NAMALWA (cell line): ENCODE measurements around the gene MED13L.

Experiments used
- DNase-seq: peaks from one replicate; pipeline ENCODE4 v3.0.0-alpha.2; 2015; ENCODE audit warnings: low spot score

The MED13L gene

DNA sequence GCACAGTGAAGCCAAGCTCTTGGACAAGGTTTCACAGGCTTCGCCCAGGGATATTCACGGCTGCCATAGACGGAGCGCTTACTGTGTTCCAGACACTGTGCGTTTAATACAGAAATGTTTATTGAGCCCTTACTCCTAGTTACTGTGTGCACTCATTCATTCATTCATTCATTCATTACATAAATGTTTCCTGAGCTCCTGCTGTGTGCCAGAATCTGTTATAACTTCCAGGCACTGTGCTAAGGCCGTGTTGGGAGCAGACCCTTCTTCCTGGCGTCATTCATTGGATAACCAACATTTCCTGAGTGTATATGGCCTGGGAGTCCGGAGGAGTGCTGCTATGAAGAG, 760 bp upstream of the MED13L start:
- no peak for DNase-seq

DNA sequence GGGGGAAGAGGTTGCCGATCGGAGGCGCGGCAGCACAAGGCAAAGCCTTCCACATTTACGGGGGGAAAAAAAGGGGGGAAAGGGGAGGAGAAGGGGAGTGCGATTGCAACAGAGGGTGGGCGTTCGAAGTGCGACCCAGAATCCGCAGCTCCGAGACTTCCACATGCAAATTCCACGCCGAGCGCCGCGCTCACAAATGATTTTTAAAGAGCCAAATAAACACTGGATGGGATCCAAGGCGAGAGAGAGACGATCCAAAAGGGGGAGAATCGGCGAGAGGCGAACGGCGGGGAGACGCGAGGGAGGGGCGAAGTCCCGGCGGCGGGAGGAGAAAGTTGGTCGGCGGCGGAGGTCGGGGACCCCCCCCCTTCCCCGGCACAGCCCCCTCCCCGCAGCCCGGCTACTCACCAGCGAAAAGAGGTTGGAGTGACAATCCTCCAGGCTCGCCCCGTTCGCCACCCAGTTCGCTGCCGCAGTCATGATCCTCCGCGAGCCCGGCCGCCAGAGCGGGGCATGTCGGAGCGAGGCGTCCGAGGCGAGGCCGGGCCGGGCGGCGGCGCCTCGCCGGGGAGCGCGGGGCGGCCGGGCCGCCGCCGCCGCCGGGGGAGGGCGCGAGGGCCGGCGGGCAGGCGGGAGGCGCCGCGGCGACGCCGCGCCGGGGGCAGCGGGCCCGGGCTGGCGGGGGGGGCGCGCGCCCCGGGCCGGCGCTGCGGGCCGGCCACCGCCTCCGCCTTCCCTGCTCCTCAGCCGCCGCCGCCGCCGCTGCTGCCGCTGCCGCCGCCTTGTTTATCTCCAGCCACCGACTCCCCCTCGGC, 634 bp downstream of the MED13L start:
- DNase-seq: peak; percentile 73

DNA sequence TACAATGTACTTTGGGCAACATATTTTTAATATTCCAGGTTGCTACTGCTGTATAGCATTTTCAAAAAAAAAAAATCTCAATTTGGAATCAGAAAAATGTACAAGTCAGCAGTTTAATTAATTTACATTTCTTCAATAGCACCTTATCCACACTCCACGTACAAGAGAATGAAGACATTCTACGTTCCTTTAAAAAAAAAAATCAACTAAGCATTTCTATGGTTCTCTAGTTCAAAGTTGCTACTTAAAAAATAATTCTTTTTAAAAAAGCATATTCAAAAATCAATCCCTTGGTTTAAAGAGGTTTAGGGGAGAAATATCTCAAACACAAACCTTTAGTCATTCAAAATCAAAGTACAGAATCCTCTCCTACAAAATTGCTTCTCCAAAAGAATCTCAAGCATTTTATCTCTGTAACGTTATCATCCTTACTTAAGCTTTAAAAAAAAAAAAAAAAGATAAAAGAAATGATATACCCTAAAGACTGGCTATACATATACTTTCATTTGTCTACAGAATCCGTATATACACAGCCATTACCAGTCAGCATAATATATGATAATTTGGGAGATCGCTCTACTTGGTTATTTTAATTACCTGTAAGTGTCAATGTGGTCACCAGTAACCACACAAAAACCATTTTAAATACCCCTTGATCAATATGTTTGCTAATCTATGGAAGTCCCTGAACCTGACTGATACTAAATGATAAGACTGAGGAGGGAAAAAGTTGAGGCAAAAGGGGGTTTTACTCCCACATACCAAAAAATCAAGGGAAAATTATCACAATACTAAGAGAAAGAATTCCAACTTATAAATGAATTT, 2.7 kb downstream of the MED13L start:
- no peak for DNase-seq

DNA sequence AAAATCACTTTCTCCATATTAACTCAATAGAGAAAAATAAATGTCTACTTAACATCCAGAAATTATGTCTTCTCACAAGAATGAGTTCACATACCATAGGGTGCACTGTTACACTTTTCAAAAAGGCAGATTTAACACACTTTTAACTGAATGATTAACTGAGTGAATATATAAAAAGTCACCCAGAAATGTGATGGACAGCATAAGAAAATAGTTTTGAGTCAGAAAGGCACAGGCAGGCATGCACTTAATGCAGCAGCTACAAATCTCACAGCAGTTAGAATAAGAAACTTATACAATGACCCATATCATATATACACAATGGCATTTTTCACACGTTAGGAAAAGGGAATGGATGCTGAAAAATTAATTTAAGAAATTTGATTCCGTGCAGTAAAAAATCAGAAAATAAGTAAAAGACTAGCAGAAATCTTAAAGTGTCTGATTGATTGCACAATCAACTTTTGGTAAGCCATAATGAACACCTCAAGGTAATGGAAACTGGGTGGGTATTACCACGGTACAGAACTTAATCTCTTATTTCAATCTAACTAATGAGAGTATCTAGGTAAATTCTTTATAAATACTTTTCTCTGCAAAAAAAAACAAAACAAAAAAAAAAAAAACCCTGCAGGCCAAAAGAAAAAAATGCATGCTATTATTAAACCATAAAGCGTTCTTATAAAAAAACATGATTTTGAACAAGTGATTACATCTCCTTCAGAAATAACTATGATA, 3.5 kb downstream of the MED13L start:
- no peak for DNase-seq

DNA sequence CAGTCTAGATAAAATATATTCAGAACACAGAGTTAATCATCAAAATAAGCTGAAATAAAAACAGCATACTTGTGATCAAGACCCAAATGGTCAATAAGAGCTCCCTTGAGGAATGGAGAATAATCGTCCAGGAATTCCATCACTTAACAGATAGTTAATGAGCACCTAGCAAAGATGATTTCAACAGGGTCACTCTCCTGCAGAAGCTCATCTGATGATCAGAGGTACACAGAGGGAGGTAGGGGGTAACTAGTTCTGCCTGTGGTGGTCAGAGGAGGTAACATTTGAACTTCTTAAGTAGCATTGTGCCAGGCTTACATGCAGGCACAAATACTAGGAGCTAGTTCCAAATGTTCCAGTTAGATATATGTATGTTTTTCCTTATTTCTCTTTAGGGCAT, 9.5 kb downstream of the MED13L start:
- DNase-seq: no peak

DNA sequence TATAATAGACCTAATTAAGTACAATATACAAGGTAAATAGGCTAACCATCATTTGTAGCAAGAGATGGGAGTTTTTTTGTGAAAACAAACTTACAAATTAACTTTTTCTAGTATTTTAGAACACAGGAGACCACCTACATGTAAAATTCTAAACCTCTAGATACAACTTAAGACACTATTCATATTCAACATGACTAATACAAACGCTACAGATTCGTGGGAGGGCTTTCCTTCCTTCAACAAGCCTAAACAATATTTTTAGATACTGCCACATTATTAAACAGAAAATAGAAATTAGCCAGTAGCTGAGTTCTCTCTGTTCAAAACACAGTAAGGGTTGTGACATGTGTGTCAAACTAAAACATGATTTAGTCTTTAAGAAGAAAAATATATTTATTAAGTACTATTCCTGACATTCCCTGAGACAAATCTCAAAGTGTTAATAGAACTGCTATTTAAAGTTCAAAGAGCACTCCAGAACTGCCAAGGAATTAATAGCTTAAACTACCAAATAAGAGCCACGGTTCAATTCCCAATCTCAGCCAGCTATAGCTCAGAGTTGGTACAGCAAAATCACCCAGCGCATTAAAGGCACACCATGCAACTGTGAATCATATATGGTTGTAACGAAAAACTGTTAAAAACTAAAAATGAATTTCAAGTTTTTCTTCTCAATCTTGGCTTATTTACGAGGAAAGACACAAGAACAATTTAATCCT, 10.7 kb downstream of the MED13L start:
- DNase-seq: no peak

DNA sequence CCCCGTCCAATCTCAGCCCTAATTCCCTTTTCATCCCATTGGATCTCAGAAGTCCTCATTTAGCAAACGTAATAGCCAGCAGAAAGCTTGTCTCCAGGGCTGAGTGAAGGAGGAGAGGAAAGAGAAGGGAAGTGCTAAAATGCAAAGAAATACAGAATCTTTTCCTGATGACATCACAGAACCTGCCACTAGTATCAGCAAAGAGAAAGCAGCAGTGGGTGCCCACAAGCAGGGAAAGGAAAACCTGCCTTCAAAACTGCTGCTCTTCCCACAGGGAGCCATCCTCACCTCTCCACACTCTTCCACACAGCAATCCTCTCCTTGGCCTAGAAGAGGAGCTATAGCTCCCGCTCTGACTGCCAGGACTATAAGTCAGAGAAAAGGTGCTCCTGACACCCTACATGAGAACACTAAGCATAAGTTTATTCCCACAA, 11.3 kb downstream of the MED13L start:
- DNase-seq: no peak

DNA sequence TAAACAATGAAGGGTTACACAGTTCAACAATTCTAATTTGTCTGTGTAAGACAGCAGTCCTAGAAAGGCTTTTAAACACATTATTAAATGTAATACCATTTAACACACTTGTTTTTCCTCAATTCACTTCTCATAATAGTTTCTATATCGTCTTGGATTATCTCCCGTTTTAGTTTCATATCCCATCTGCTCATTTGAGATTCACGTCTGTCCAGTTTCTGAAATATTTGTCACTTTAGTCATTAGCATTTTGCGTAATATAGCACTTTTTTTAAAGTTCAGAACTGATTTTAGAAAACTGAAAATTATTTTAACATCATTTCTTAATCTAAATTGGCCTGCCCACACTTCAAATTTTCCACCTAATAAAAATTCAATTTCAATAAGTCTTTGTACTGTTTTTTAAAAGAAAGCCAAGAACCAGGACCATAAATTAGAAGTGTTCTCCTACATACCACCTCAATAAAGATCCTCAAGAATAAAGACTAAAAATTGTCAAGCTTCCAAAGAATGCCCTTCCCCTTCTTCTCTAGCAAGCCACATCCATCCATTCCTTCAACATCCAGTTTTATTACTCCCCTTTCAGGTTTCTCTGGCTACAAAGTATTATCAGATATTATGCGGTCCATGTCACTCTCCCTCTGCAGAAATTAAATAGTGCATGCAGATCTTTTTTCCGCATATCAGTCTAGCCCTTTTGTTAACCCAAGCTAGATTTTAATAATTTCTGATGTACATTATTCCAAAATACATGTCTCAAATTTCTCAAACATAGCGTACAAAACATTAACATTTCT, 11.9 kb downstream of the MED13L start:
- DNase-seq: no peak

DNA sequence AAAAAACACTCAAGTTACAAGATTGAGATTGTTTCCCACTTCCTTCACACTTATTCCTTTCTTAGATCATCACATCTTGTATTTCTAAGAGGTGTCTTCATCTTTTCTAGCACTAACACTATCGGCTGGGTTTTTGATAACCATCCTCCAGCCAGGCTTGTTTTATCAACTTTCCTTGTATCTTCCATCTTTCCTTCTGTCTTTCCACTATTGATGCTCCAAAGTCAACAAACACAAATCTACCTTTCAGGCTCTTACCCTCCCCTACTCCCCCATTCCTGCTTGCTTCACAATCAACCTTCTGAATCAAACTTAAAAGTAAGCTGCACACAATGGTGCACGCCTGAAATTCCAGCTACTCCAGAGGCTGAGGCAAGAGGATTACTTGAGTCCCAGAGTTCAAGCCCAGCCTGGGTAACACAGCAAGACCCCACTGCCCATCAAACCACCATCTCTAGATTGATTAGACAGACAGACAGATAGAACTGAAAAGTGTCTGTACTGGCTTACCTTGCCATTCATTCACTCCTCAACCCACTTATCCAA, 12.9 kb downstream of the MED13L start:
- no peak for DNase-seq

DNA sequence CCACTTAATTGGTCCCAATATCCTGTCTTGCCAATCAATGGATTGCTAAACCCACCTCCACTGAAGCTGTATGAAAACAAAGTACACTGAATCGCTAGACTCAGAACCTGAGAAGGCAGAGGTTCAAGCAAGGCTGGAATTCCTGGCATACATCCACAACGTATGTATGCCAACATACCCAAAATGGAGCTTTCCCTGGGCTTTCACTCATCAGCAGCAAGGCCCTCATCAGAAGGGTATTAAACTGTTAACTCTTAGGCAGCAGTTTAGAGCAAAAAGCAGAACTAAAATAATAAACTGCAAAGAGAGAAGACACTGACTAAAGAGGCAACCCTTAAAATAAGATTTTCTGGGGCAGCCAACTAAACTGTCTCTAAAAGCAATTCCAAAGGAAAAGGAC, 13.6 kb downstream of the MED13L start:
- DNase-seq: no peak

DNA sequence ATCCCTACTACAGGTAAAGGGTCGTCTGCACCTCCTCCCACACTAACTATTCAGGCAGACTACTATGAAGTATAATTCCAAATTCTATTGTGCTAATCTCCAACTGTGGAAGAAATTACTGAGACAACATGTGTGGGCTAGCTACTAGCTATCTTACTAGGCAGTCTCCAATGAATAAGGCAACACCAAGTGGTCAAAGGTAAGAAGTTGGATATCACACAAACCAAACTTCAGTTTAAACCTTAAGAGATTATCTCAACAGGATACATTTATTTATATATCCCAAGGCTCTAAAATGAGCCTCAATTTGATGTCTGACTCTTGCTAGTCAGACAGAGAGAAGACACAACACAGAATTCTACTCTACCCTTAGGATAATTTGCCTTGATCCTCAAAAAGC, 14.1 kb downstream of the MED13L start:
- DNase-seq: no peak

DNA sequence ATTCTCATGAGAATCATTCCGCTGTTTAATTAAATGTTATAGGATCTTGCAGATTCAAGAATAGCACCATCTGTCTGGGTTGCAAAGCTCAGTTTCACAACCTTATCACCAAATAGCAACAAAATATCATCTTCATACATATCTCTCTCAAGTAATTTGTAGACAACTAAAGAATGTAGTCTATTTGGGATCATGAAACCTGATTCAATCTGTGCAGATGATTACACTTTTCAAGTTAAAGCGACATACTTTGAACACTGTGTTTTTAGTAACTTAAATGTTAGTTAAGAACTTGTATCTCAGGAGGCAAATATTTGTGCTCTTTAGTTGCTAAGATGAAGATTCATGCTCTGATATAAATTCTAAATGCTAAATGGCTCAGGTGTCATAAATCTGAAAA, 14.8 kb downstream of the MED13L start:
- no peak for DNase-seq

DNA sequence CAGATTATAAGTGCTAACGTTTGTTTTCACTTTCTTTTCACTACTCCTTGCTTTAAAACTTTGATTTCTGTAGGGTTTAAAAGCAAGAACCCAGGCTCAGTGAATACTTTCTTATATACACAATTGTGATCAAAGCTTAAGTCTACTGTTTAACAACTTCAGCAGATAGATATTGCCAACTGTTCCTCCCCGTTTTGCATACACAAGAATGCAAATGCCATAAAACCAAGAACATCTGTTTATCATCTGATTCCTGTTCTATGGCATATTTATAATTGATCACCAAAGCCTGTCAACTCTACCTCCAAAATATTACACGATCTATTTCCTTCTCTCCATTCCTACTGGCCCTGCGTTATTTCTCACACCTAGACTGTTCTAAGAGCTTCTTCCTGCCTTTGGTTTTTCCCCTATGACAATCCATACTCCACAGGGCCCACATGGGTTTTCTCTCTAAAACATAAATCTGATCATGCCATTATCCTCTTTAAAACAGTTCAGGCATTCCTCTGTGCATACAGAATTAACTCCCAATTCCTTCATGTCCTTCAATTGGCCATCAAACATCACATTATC, 15.9 kb downstream of the MED13L start:
- no peak for DNase-seq

DNA sequence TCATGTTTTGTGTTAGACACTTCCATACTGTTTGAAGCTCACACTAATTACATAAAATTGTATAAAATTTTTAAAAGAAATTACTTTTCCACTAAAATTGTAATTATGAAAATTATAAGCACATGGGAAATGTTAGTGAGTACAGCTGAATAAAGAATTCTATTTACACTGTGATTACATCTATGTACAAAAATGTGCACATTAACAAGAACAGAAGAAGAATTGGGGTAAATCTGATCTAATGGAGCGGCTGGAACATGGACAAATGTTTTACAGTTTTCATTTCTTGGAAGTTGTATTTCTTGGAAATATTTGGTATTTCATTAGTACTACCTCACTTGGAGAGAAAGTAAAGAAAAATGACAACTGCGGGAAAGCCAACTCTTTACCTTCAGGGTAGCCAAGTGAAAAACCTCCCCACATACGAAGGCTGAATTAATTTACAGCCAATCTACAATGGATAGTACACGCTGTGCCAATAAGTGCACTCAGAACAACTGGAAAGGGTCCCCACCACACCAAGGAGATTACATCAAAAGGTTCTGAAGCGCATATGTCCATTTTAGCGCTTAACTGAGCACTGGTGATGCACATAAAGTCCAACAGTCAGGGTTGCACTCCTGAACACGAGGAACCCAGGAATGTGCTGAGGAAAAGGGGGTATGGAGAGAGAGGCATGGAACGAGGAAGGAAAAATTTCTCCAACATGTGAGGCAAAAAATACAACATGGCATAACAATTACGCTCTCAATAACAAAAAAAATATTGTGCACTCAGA, 17.5 kb downstream of the MED13L start:
- no peak for DNase-seq

DNA sequence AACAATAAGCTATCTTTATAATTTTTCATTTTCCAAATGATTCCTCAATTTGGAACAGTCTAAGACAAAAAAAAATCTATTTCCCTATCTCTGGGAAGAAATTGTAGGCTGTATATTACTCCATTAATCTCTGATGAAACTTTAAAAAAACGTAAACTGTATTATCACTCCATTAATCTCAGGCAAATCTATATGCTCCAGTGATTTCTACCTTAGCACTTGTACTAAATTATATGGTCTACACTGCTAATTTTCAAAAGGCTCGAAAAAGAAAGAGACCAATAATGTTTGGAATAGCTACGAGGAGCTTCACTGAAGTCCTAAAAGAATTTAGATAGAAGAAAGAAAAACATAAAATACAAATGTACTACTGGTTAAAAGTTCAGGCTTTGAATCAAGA, 19.7 kb downstream of the MED13L start:
- no peak for DNase-seq

DNA sequence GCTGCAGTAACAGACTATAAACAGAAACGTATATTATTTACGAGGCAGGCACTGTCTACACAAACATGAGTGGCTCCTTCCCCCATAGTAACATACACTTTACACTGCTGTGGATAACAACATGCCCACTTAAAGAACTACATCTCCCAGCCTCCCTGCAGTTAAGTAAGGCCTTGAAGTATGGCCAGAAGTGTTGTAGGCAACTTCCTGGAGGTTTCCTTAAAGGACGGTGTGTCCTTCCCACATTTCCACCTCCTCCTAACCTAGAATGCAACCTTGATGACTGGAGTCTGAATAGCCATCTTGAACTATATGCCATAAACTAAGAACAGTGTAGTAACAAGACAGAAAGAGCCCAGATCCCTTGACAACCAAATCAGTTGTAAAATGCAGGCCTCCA, 20.3 kb downstream of the MED13L start:
- DNase-seq: no peak

DNA sequence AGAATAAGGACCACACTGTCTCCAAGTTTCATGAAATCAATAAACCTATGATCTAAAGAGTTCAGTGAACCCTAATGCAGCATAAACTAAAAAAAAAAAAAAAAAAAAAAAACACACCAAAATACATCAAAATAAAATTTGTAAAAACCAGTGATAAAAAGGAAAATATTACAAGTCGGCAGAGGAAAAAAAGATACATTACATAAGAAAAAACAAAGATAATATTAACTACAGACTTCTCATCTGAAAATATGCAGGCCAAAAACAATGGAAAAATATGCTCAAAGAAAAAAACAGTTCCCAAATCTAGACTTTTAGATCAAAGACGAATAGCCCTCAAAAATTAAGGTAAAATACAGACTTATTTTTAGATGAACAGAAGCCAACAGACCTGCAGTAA, 27.6 kb downstream of the MED13L start:
- no peak for DNase-seq

DNA sequence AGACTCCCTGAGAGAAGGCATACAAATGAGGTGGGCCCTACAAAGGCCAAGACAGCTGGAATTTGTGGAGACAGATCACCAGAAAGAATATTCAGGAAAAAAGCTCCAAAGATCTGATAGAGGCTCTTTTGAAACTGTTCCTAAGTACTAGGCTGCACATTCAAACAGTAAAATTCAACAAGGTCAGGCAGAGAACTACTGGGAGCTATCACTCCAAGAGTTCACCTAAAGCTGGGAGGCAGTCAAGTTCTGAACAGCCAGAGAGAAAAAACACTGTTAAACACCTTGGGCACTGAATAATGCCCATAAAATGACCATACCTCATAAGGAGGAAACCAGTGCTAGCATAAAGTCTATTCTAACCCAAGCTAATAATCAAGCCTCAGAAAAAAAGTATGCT, 28.6 kb downstream of the MED13L start:
- DNase-seq: no peak

DNA sequence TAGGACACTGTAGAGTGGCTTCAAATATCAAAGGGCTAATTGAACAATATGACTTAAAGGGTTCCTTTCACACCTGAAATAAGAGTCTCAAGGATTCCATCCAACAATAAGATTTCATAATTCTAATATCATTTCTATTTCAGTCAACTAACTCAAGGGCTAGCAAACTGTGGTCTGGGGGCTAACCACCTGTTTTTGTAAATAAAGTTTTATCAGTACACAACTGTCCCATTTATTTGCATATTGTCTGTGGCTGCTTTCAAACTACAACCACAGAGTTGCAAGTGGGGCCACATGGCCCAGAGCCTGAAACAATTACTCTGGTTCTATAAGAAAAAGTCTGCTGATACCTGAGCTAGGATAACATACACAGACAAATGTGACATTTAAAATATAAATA, 29.1 kb downstream of the MED13L start:
- no peak for DNase-seq

DNA sequence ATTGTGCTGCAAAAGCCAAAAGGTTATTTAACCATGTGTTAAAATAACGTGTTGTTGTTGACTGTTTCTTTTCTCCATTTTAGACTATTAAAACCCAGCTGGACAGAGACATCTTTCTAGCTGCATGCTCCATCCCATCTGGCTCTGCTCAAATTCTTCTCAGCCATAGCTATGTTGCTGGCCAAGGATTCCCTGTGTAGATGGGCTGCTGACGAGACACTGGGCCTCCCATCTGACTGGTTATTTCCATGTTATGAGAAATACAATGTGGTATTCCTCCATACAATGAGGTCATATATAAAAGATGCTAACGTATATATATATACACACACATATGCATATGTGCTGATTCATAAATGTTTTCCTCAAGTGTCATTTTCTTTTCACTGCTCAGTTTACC, 30.1 kb downstream of the MED13L start:
- no peak for DNase-seq
